BE2C (cell line): Measurements from ENCODE around the gene MKRN1.
"Not testable (repeated sequence)": the region's sequence is repeated elsewhere in the genome, so short reads cannot be mapped to it uniquely, and the experiment has no call there.

Experiments
- DNase-seq: peaks from one replicate; pipeline ENCODE4 v3.0.0-alpha.2; 2020
- H3K27me3 ChIP-seq: fragments of 250-450 bp; sonication (Bioruptor Pico); 2 replicates; pipeline ENCODE4 v1.5.1; 2020; ENCODE audit warnings: mild to moderate bottlenecking
- H3K36me3 ChIP-seq: fragments of 250-450 bp; sonication (Bioruptor Pico); 2 replicates; pipeline ENCODE4 v1.5.1; 2020; ENCODE audit warnings: mild to moderate bottlenecking
- H3K4me1 ChIP-seq: fragments of 250-450 bp; sonication (Bioruptor Pico); 2 replicates; pipeline ENCODE4 v1.5.1; 2020
- H3K4me3 ChIP-seq: 2 replicates; pipeline ENCODE4 v1.5.1; 2011; ENCODE audit warnings: low read depth, low read length
- H3K9me3 ChIP-seq: fragments of 250-450 bp; sonication (Bioruptor Pico); 2 replicates; pipeline ENCODE4 v1.5.1; 2020
- TF ChIP-seq, protein P1 (sequence below): IDR thresholded peaks from 2 replicates; pipeline ENCODE4 v1.5.1; 2012; ENCODE audit warnings: mild to moderate bottlenecking, low read depth, low read length

MKRN1 gene

DNA sequence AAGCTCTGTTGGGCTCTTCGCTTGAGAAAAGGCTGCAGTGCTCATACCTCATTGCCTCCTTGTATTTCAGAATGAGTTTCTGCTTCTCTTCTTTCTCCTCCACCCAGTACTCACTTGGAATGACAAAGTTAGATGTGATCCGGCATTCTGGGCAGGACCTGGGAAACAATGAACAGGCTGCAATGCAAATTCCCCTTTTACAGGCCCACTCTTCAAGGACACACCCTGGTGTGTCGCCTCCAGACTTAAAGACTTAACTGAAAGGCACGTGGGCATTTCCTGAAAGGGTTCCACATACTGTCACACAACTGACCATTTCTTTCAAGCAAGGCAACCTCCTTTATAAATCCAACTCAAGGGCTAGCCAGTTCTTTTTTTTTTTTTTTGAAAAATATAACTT is 23.6 kb downstream of the MKRN1 start:
- H3K9me3 ChIP-seq, result no peaks in the 10 kb centered on the region
- H3K4me3 ChIP-seq, result no peak overlapping the region
- TF ChIP-seq, protein P1, sequence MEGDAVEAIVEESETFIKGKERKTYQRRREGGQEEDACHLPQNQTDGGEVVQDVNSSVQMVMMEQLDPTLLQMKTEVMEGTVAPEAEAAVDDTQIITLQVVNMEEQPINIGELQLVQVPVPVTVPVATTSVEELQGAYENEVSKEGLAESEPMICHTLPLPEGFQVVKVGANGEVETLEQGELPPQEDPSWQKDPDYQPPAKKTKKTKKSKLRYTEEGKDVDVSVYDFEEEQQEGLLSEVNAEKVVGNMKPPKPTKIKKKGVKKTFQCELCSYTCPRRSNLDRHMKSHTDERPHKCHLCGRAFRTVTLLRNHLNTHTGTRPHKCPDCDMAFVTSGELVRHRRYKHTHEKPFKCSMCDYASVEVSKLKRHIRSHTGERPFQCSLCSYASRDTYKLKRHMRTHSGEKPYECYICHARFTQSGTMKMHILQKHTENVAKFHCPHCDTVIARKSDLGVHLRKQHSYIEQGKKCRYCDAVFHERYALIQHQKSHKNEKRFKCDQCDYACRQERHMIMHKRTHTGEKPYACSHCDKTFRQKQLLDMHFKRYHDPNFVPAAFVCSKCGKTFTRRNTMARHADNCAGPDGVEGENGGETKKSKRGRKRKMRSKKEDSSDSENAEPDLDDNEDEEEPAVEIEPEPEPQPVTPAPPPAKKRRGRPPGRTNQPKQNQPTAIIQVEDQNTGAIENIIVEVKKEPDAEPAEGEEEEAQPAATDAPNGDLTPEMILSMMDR, result no peak

GRCh38 chr7:140454657-140455015 is 24.7 kb downstream of the MKRN1 start:
- DNase-seq, result no peak
- no peaks in the 10 kb centered on the region for H3K27me3 ChIP-seq
- peaks cover 35% of the 10 kb centered on the region for H3K36me3 ChIP-seq
- H3K4me3 ChIP-seq, result no peak overlapping the region
- TF ChIP-seq, protein P1, result no peak
- no peaks in the 10 kb centered on the region for H3K9me3 ChIP-seq
- no peaks in the 10 kb centered on the region for H3K4me1 ChIP-seq

More for the DNA sequence above, 23.6 kb downstream of the MKRN1 start:
- DNase-seq, result no peak
- H3K4me1 ChIP-seq, result no peaks in the 10 kb centered on the region
- no peaks in the 10 kb centered on the region for H3K27me3 ChIP-seq
- H3K36me3 ChIP-seq, result peaks cover 38% of the 10 kb centered on the region

GRCh38 chr7:140453785-140454656 is 25.3 kb downstream of the MKRN1 start:
- not testable (repeated sequence) for H3K4me1 ChIP-seq
- peaks cover 33% of the 10 kb centered on the region for H3K36me3 ChIP-seq

GRCh38 chr7:140453273-140453672 is 26.0 kb downstream of the MKRN1 start:
- Histone ChIP-seq H3K4me1 (no peaks in the 10 kb centered on the region), H3K36me3 (peaks cover 28% of the 10 kb centered on the region)

More at GRCh38 chr7:140453785-140454656, 25.3 kb downstream of the MKRN1 start:
- H3K9me3 ChIP-seq, H3K4me3 ChIP-seq, DNase-seq, H3K27me3 ChIP-seq: not testable (repeated sequence)

DNA sequence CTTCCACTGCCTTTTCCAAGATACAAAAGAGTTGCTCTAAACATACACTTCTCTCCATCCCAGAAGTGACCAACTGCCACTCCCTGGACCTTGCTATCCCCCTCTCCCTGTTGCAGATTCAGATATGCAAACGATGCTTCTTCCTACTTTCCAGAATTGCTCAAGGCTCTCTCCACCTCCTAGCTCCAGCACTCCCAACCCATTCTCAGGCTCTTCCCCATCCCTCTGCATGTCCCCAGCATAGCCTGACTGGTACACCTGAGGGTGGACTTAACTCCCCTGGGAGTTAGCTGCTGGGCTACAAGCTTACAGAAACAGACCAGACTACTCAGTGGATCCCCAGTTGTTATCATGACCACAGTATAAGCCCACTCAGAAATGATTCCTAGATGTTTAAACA is 27.6 kb downstream of the MKRN1 start:
- Histone ChIP-seq H3K27me3 (no peaks in the 10 kb centered on the region), H3K9me3 (no peaks in the 10 kb centered on the region), H3K36me3 (peaks cover 20% of the 10 kb centered on the region), H3K4me1 (no peaks in the 10 kb centered on the region), H3K4me3 (no peak overlapping the region)
- DNase-seq, result no peak
- TF ChIP-seq, protein P1, result no peak

More at GRCh38 chr7:140453273-140453672, 26.0 kb downstream of the MKRN1 start:
- Histone ChIP-seq H3K4me3 (no peak overlapping the region), H3K27me3 (no peaks in the 10 kb centered on the region), H3K9me3 (no peaks in the 10 kb centered on the region)
- no peak for DNase-seq
- TF ChIP-seq, protein P1, result no peak

GRCh38 chr7:140448781-140449480 is 30.4 kb downstream of the MKRN1 start:
- H3K4me1 ChIP-seq, result no peaks in the 10 kb centered on the region
- H3K4me3 ChIP-seq, result no peak overlapping the region
- no peaks in the 10 kb centered on the region for H3K27me3 ChIP-seq
- TF ChIP-seq, protein P1, result no peak
- no peaks in the 10 kb centered on the region for H3K9me3 ChIP-seq
- no peaks in the 10 kb centered on the region for H3K36me3 ChIP-seq
- no peak for DNase-seq
